Measurements from ENCODE around the gene LMF1. TPM values are rescaled to one million over a fixed set of nuclear protein-coding genes. Genes with fewer than 3 reads are reported as not detected.

LMF1 gene
- polyA plus RNA-seq, 1 donor (not counting 4 experiments of a cell fraction or from before 2014, with no cell fraction given): 3.1 TPM

DNA sequence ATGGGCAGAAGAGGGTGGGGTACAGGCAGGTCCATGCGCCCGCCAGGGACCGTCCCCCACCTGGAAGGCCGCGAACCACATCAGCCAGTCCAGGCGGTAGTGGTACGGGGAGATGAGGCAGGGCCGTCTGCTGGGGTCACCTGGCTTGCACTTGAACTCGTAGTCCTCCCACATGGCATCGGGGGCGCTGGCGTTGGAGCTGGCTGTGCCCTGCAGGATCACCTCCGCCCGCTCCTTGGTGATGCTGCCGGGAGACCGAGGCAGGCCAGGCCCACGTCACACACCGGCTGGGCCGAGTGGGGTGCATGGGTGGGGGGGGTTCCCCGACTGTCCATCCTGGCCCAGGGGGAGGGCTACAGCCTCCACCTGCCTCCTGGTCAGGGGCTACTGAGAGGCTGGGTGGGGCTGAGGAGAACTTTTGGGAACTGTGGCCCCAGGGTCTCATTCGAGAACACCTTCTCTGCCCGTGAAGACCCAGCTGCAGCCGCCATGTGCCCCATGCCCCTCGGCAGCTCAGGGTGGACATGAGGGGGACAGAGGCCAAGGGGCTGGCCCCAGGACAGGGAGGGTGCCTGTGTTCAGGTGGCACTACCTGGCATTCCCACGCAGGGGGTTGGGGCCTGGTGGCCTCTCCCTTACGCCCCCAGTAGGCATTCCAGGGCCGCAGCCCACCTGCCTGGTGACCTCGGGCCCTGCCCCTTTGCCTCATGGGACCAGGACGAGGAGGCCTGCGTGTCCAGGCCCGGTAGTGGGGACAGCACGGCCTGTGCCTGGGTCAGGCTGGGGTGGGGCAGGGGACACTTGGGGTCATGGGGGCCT is 100.8 kb downstream of the LMF1 start:
- Histone ChIP-seq H3K36me3 (ENCODE audit: control insufficient read depth in 2 of 2, extremely low read depth in 1 of 2, insufficient read depth in 2 of 2, low read length in 2 of 2) (no peaks in the 10 kb centered on the region), H4K20me1 (ENCODE audit: control insufficient read depth, extremely low read depth, insufficient read depth, low read length) (no peaks in the 10 kb centered on the region), H3K27ac (ENCODE audit: control insufficient read depth, insufficient read depth, low read length) (no peak overlapping the region), H3K9me1 (ENCODE audit: control insufficient read depth, extremely low read depth, insufficient read depth, low read length) (no peaks in the 10 kb centered on the region), H3K4me2 (ENCODE audit: control insufficient read depth, extremely low read depth, insufficient read depth, low read depth, low read length) (no peak overlapping the region), H3K9ac (ENCODE audit: control insufficient read depth, extremely low read depth, insufficient read depth, low read length) (no peak overlapping the region), H3K4me1 (ENCODE audit: control insufficient read depth, extremely low read depth, insufficient read depth, low read length) (no peaks in the 10 kb centered on the region), H3K27me3 (ENCODE audit: control insufficient read depth, extremely low read depth, insufficient read depth, low read length) (no peaks in the 10 kb centered on the region), H3K9me3 (ENCODE audit: control insufficient read depth, low read depth, low read length) (peaks cover 2% of the 10 kb centered on the region), H3K79me2 (ENCODE audit: control insufficient read depth, insufficient read depth, low read length) (no peaks in the 10 kb centered on the region), H2AFZ (ENCODE audit: control insufficient read depth, low read length) (no peak overlapping the region), H3K4me3 (ENCODE audit: control insufficient read depth in 2 of 3, extremely low read depth in 1 of 3, insufficient read depth in 2 of 3, low read depth in 1 of 3, low read length in 3 of 3) (no peak overlapping the region)
- TF ChIP-seq, protein P1, sequence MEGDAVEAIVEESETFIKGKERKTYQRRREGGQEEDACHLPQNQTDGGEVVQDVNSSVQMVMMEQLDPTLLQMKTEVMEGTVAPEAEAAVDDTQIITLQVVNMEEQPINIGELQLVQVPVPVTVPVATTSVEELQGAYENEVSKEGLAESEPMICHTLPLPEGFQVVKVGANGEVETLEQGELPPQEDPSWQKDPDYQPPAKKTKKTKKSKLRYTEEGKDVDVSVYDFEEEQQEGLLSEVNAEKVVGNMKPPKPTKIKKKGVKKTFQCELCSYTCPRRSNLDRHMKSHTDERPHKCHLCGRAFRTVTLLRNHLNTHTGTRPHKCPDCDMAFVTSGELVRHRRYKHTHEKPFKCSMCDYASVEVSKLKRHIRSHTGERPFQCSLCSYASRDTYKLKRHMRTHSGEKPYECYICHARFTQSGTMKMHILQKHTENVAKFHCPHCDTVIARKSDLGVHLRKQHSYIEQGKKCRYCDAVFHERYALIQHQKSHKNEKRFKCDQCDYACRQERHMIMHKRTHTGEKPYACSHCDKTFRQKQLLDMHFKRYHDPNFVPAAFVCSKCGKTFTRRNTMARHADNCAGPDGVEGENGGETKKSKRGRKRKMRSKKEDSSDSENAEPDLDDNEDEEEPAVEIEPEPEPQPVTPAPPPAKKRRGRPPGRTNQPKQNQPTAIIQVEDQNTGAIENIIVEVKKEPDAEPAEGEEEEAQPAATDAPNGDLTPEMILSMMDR (optimal IDR thresholded peaks at IDR 0.05 in 1 of 3, IDR thresholded peaks at IDR 0.05 in 1 of 3, conservative IDR thresholded peaks at IDR 0.05 in 1 of 3; ENCODE audit: extremely low read depth in 1 of 3, insufficient read depth in 2 of 3, low read length in 3 of 3): no peak
- no peak for TF ChIP-seq EZH2 (IDR thresholded peaks at IDR 0.05; ENCODE audit: low read length)
- dilution Hi-C loops (cut with MboI; ENCODE audit: extremely low pct_ligation_motif_present, low sequenced_read_pairs): no loop called here
- no peak for DNase-seq (ENCODE audit: low read depth, low spot score)
- no peak for FAIRE-seq

DNA sequence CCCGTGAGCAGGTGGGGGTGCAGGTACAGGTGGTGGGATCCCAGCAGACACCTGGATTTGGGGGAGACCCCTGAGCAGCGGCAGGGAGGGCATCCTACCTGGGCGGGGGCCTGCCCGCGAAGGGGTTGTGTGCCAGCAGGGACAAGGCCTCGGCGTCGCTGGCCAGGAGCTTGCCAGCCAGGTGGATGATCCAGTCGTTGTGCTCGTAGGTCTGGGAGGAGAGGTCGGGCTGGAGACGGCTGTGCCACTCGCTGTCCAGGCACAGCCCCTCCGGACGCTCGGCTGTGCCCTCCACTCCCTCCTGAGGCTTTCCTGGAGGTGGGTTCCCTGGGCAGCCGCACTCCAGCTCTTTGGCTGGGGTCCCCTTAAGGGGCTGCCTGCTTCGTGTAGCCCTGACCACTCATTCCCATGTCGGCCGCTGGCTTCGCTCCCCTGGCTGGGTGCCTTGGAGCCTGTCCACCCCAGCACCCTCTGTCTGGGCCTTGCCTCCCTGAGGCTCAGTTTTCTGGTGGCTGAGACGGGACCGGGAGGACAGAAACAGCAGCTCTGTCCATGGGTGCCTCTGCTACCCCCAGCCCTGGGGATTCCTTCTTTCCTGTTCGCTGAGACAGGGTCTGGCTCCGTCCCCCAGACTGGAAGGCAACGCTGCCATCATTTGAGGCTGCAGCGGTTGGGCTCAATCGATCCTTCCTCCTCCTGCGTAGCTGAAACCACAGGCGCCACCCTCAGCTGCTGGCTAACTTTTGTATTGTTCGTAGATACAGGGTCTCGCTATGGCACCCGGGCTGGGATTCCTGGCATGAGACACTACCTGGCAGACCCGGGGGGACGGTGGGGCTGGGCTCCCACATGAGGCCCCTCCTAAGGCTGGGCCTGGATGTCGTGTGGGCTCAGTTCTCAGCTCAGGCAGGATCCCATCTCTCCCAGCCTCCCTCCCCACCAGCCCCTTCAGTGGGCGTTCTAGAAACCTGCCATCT is 101.7 kb downstream of the LMF1 start:
- no peaks in the 10 kb centered on the region for H3K36me3 ChIP-seq (ENCODE audit: control insufficient read depth in 2 of 2, extremely low read depth in 1 of 2, insufficient read depth in 2 of 2, low read length in 2 of 2)
- H3K9me1 ChIP-seq (ENCODE audit: control insufficient read depth, extremely low read depth, insufficient read depth, low read length): no peaks in the 10 kb centered on the region
- H3K9me3 ChIP-seq (ENCODE audit: control insufficient read depth, low read depth, low read length): no peaks in the 10 kb centered on the region
- H3K4me1 ChIP-seq (ENCODE audit: control insufficient read depth, extremely low read depth, insufficient read depth, low read length): no peaks in the 10 kb centered on the region
- no peak overlapping the region for H3K9ac ChIP-seq (ENCODE audit: control insufficient read depth, extremely low read depth, insufficient read depth, low read length)
- H3K79me2 ChIP-seq (ENCODE audit: control insufficient read depth, insufficient read depth, low read length): no peaks in the 10 kb centered on the region
- DNase-seq (ENCODE audit: low read depth, low spot score) (no peak), FAIRE-seq (no peak)
- no peak for TF ChIP-seq EZH2 (IDR thresholded peaks at IDR 0.05; ENCODE audit: low read length)
- TF ChIP-seq, protein P1 (optimal IDR thresholded peaks at IDR 0.05 in 1 of 3, IDR thresholded peaks at IDR 0.05 in 1 of 3, conservative IDR thresholded peaks at IDR 0.05 in 1 of 3; ENCODE audit: extremely low read depth in 1 of 3, insufficient read depth in 2 of 3, low read length in 3 of 3): no peak
- no peaks in the 10 kb centered on the region for H3K27me3 ChIP-seq (ENCODE audit: control insufficient read depth, extremely low read depth, insufficient read depth, low read length)
- H3K4me2 ChIP-seq (ENCODE audit: control insufficient read depth, extremely low read depth, insufficient read depth, low read depth, low read length): no peak overlapping the region
- no peak overlapping the region for H3K27ac ChIP-seq (ENCODE audit: control insufficient read depth, insufficient read depth, low read length)
- no peak overlapping the region for H2AFZ ChIP-seq (ENCODE audit: control insufficient read depth, low read length)
- H4K20me1 ChIP-seq (ENCODE audit: control insufficient read depth, extremely low read depth, insufficient read depth, low read length): no peaks in the 10 kb centered on the region
- H3K4me3 ChIP-seq (ENCODE audit: control insufficient read depth in 2 of 3, extremely low read depth in 1 of 3, insufficient read depth in 2 of 3, low read depth in 1 of 3, low read length in 3 of 3): no peak overlapping the region
- dilution Hi-C loops (cut with MboI; ENCODE audit: extremely low pct_ligation_motif_present, low sequenced_read_pairs): no loop called here

All from keratinocyte (primary cell).